MM.1S (cell line): ENCODE measurements around the gene SHTN1.

Source experiments
- DNase-seq: peaks from one replicate; pipeline ENCODE4 v3.0.0-alpha.2; 2015
- H2AFZ ChIP-seq: fragments of 300-600 bp; sonication (generic); 2 replicates; pipeline ENCODE4 v1.6.0; 2016; ENCODE audit warnings: antibody characterized with exemption, low read length
- H3F3A ChIP-seq: fragments of 300-600 bp; sonication (generic); 2 replicates; pipeline ENCODE4 v1.6.1; 2016; ENCODE audit warnings: mild to moderate bottlenecking, antibody characterized with exemption, low read length, moderate library complexity, mixed read lengths; ENCODE audit not compliant: insufficient read depth
- H3K27ac ChIP-seq: fragments of 300-600 bp; sonication (generic); 2 replicates; pipeline ENCODE4 v1.5.1; 2016; ENCODE audit warnings: mild to moderate bottlenecking, low read length
- H3K27me3 ChIP-seq: fragments of 300-600 bp; sonication (generic); replicated peaks from 2 replicates; pipeline ENCODE4 v1.6.0; 2016; ENCODE audit warnings: low read length; ENCODE audit not compliant: insufficient read depth
- H3K36me3 ChIP-seq: fragments of 300-600 bp; sonication (generic); replicated peaks from 2 replicates; pipeline ENCODE4 v1.6.1; 2016; ENCODE audit warnings: mild to moderate bottlenecking, low read length, mixed read lengths; ENCODE audit not compliant: insufficient read depth
- H3K4me1 ChIP-seq: fragments of 300-600 bp; sonication (generic); 2 replicates; pipeline ENCODE4 v1.6.1; 2016; ENCODE audit warnings: low read length, mixed read lengths
- H3K4me2 ChIP-seq: fragments of 300-600 bp; sonication (generic); 2 replicates; pipeline ENCODE4 v1.6.0; 2016; ENCODE audit warnings: low read depth, low read length
- H3K4me3 ChIP-seq: fragments of 300-600 bp; sonication (generic); 2 replicates; pipeline ENCODE4 v1.5.1; 2016; ENCODE audit warnings: low read length, mixed read lengths
- H3K79me2 ChIP-seq: fragments of 300-600 bp; sonication (generic); 2 replicates; pipeline ENCODE4 v1.6.1; 2016; ENCODE audit warnings: mixed run types, low read length, mixed read lengths
- H3K9ac ChIP-seq: fragments of 300-600 bp; sonication (generic); 2 replicates; pipeline ENCODE4 v1.6.1; 2016; ENCODE audit warnings: low read length, mixed read lengths
- H3K9me2 ChIP-seq: fragments of 300-600 bp; sonication (generic); replicated peaks from 2 replicates; pipeline ENCODE4 v1.6.1; 2016; ENCODE audit warnings: mild to moderate bottlenecking, low read length, mixed read lengths; ENCODE audit not compliant: insufficient read depth
- H3K9me3 ChIP-seq: fragments of 300-600 bp; sonication (generic); replicated peaks from 2 replicates; pipeline ENCODE4 v1.6.1; 2016; ENCODE audit warnings: mild to moderate bottlenecking, low read length, mixed read lengths; ENCODE audit not compliant: insufficient read depth
- H4K20me1 ChIP-seq: fragments of 300-600 bp; sonication (generic); 2 replicates; pipeline ENCODE4 v1.6.1; 2016; ENCODE audit warnings: mild to moderate bottlenecking, low read length, moderate library complexity, mixed read lengths; ENCODE audit not compliant: insufficient read depth
- CTCF ChIP-seq: fragments of 300-600 bp; sonication (generic); IDR thresholded peaks from 2 replicates; pipeline ENCODE4 v1.5.1; 2016; ENCODE audit warnings: antibody characterized with exemption, low read length, mixed read lengths
- EZH2 ChIP-seq: fragments of 300-600 bp; sonication (generic); optimal IDR thresholded peaks from 2 replicates; pipeline ENCODE3; 2017; ENCODE audit warnings: low read depth, mild to moderate bottlenecking, antibody characterized with exemption, low read length, mixed read lengths
- EZH2phosphoT487 ChIP-seq: fragments of 300-600 bp; sonication (generic); IDR thresholded peaks from 2 replicates; pipeline ENCODE4 v1.6.1; 2018; ENCODE audit warnings: antibody characterized with exemption, low read length

The SHTN1 gene

GRCh38 chr10:116853701-116854100 lies 151.3 kb downstream of the SHTN1 start:
- Histone ChIP-seq H3K79me2 (no peaks in the 10 kb centered on the region), H3K36me3 (no peaks in the 10 kb centered on the region), H3K9me2 (no peaks in the 10 kb centered on the region), H3K4me3 (no peak overlapping the region), H3K4me1 (peaks cover 4% of the 10 kb centered on the region), H3K9me3 (no peaks in the 10 kb centered on the region), H3F3A (no peaks in the 10 kb centered on the region; the same call in 1 of the 2 replicates), H3K4me2 (no peak overlapping the region), H2AFZ (no peak overlapping the region), H4K20me1 (no peaks in the 10 kb centered on the region), H3K9ac (no peak overlapping the region), H3K27ac (no peak overlapping the region), H3K27me3 (no peaks in the 10 kb centered on the region)
- no peak for TF ChIP-seq EZH2phosphoT487
- TF ChIP-seq EZH2 = no peak
- TF ChIP-seq CTCF = no peak
- no peak for DNase-seq

- TF ChIP-seq EZH2 (no peak), CTCF (no peak), EZH2phosphoT487 (no peak)
- no peak overlapping the region for H3K9ac ChIP-seq
- H3K79me2 ChIP-seq = no peaks in the 10 kb centered on the region
These were observed 151.7 kb downstream of the SHTN1 start for GRCh38 chr10:116853287-116853686.

GRCh38 chr10:116852246-116852645 lies 152.7 kb downstream of the SHTN1 start:
- Histone ChIP-seq H3K4me2 (no peak overlapping the region), H3K27ac (no peak overlapping the region), H3K4me1 (peaks cover 4% of the 10 kb centered on the region), H3K9me2 (no peaks in the 10 kb centered on the region), H3K27me3 (no peaks in the 10 kb centered on the region), H3F3A (no peaks in the 10 kb centered on the region; the same call in 1 of the 2 replicates), H3K79me2 (no peaks in the 10 kb centered on the region), H3K36me3 (no peaks in the 10 kb centered on the region), H3K9me3 (no peaks in the 10 kb centered on the region), H2AFZ (no peak overlapping the region), H3K9ac (no peak overlapping the region), H4K20me1 (no peaks in the 10 kb centered on the region), H3K4me3 (no peak overlapping the region)
- TF ChIP-seq CTCF (no peak), EZH2 (no peak), EZH2phosphoT487 (no peak)
- no peak for DNase-seq

More at GRCh38 chr10:116853287-116853686, 151.7 kb downstream of the SHTN1 start:
- peaks cover 4% of the 10 kb centered on the region for H3K4me1 ChIP-seq
- no peaks in the 10 kb centered on the region; the same call in 1 of the 2 replicates for H3F3A ChIP-seq
- H3K36me3 ChIP-seq = no peaks in the 10 kb centered on the region
- no peaks in the 10 kb centered on the region for H3K27me3 ChIP-seq
- H3K9me3 ChIP-seq = no peaks in the 10 kb centered on the region
- H3K9me2 ChIP-seq = no peaks in the 10 kb centered on the region
- no peak overlapping the region for H3K4me2 ChIP-seq
- DNase-seq = no peak
- H3K4me3 ChIP-seq = no peak overlapping the region
- H2AFZ ChIP-seq = no peak overlapping the region
- H3K27ac ChIP-seq = no peak overlapping the region
- H4K20me1 ChIP-seq = no peaks in the 10 kb centered on the region
